UCSD-AML1 (cell line): Measurements from ENCODE around the gene USP3.

Experiments used
- DNase-seq: peaks from one replicate; lab custom pipeline; 2025; ENCODE audit not compliant: unreplicated experiment; lab: John Stamatoyannopoulos, UW

Gene USP3

DNA sequence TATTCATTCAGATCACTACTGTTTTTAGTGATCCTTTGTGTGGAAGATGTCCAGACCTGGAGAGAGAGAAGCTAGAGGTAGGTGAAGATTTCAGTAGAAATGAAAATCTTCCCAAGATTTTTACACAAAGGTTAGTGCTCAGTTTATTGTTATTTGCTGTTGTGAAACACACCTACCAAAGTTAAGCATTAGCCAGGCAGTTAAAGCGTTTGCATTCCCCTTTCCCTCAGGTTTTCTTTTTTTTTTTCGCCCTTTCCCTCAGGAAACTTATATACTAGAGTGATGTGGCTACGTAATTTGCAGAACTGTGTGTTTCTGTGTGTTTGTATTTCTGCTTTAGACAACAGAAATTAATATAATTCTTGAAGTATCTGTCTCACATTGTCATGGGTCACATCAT lies 34.5 kb downstream of the USP3 start:
- no peak for DNase-seq

DNA sequence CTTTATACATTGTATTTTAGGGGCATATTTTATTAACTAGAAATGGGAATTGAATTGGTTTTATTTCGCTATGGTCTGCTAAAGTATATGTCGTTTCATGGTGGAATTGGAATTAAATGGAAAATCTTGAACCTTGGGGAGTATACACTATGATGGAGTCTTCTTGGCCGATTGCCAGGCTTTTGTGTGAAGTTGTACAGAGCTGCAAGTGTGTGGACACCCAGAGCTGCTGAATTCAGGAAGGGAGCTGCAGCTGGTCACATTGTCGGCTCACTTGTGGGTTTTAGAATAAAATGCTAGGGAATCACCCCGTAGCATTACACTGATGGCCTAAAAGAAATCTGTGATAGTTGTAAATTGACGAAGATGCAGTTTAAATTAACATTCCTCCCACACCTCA lies 35.1 kb downstream of the USP3 start:
- no peak for DNase-seq

DNA sequence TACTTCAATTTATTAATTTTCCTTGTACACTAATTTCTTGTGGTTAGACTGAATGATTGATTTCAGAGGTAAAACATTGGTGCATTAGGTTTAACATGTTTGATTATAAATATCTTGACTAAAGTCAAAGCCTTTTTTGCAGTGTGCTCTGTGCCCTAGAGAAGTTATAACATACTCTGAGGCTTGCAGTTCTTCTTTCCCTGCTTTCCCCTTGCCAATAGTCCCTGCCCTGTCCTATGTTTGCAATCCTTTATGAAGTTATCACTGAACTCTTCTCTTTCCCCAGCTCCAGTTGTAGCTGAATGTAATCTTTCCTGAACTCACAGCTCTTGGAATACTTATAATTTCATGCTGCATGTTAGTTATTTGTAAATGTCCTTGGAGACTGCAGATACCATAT lies 35.6 kb downstream of the USP3 start:
- no peak for DNase-seq

DNA sequence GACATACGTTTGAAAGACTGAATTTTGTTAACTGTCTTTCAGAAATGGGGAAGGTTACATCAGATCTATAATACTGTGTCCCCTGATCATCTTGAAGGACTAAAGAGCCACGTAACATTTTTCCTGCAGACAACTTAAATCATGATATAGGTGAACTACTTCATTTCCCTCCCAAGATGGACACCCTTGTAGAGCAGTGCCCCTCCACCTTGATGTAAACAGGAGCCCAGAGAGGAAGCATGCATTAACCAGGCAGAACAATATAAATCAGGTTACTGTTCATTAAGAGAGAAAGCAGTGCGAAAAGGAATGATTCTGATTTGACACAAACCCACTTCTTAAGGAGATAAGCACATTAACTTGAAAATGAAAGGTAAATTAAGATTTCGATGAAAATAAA lies 36.1 kb downstream of the USP3 start:
- no peak for DNase-seq

DNA sequence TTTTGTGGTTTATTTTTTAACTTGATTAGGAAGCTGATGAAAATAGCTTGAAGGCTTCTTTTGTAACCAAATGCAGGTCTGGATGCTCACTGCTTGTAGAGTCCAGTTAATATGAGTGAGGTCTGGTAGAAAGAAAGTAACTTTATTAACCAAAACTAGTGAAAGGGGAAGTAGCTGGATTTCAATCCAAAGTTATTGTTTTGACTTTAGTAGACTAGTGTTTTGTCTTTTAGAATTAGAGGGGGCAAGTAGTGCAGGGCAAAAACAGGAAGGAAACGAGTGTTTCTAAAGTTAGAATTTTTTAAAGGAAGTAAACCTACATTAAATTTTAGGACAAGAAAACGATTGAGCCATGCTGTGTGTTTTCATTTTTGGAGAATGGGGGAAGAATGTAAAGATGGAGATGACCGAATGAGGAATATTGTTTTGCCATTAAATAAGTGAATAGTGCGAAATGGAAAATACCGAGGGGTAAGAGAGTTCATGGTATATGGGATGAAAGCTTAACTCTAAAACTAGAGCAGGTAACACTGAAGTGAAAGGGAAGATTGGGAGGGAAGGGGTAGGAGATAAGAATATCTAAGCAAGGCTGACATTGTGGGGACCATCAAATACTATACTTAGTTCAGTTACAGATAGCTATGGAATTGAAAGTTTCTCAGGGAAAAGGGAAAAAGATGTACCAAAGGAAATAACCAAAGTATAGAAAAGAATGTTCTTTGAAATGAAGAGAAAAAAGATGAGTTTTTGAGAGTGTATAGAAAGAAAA lies 40.0 kb downstream of the USP3 start:
- no peak for DNase-seq

DNA sequence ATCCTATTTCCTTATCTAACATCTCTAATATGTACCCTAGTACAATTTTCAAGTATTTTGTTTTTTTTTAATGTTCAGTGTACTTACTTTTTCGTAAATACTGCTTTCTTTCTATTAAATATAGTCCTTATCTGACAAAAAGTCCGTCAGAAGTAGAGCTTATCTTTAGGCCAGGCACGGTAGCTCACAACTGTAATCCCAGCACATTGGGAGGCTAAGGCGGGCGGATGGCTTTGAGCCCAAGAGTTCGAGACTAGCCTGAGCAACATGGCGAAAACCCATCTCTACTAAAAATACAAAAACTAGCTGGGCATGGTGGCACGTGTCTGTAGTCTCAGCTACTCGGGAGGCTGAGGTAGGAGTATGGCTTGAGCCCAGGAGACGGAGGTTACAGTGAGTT lies 41.1 kb downstream of the USP3 start:
- DNase-seq = no peak

DNA sequence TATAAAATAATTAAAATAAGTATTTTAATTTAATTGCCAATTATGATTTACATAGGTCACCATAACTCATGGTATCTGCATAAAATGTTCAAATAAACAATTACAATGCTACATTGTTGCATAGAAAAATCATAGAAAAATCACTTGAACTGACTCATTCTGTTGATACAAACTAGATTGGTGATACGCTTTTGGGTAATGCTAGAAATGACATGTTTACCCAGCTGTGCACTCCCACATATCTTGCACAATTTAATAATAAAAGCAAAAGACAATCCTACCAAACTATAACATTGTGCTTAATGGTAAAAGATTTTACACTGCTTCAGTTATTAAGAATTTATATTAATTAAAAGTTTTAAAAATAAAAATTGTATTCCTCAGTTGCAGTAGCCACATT lies 47.0 kb downstream of the USP3 start:
- no peak for DNase-seq

DNA sequence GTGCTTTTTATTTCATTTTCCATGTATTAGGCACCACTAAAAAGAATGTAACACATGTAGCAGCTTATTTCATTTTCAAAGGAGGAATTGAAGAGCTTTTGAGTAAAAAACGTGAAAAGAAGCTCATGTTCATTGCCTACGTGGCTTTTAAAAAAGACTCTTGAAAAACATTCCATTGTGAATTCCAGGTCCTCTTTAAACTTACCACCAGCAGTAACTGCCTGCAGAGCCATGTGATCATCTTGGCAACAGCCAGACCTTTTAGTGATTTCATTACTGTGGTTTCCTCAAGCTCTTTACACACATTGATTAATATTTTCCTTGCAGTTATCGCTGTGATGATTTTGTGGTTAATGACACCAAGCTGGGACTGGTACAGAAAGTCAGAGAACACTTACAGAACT lies 49.0 kb downstream of the USP3 start:
- DNase-seq = no peak

DNA sequence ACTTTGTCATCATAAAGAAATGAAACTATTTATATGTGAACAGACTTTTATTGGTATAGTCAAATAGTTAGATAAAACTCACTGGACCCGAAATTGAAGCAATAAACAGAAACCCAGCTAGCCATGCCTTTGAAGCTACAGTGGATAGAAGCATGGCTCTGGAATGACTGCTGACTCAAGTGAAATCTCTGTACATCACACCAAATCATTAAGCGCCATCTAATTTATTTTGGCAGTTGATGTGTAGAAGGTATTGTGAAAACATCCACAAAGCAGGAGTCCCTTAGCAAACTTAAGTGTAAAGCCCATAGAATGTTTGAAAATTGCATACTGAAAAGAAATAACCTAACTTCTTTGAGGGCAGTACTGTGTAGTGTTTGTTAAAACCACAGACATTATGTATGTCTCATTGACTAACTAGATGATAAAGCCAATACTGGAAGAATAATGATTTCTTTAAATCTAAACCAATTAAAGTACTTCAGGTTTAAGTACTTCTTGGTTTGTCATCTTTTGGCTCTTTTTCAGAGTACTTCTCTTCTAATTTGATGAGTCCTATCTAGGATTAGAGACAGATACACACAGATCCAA lies 50.0 kb downstream of the USP3 start:
- DNase-seq = no peak

DNA sequence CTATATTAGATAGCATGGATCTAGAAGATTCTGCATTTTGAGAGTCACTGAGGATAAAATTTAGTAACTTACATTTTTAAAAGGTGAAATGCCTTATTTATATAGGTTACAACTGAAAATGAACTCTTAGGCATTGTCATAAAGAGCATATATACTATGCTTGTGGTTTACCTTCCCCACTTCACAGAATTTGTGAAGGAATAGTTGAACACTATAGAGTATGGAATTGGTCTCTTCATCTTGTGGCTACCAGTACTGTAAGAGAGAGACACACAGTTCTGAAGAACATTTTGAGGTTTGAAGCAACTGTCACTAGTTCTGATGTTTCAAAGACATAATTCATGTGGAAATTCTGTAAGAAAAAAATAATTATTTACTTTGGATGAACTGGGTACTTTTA lies 51.1 kb downstream of the USP3 start:
- no peak for DNase-seq

DNA sequence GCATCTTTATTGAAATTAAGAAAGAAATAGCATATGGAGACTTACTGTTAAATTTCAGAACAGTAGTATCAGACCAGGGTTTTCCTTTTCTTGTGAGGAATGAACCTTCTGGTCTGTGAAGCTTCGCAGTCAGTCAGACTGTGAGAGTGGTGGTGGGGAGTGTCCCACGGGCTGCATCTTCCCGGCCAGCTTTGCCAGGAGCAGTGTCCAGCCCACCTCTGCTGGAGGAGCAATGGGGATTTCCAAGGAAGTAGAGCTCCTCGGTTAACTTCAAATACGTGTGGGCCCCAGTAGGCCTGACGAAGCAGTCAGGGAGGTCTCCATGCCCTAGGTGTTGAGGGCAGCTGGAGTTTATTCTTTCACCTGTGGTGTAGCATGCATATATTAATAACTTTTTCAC lies 51.9 kb downstream of the USP3 start:
- DNase-seq = no peak

DNA sequence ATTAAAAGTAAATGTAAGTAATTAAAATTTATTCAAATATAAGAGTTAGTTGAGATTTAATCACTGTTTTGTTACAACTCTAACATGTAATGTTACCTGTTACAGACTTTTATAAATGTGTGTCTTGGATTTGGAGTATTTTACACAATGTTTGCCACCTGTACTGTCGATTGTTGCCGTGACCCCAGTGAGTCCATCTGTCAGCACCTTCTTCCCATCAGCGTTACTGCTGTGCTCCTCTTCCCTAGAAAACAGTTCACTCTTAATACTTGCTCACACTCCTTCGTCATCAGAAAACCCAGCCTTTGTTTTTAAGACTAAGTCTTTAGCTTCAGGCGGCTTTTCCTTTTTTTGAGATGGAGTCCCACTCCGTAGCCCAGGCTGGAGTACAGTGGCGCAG lies 52.3 kb downstream of the USP3 start:
- DNase-seq = no peak

DNA sequence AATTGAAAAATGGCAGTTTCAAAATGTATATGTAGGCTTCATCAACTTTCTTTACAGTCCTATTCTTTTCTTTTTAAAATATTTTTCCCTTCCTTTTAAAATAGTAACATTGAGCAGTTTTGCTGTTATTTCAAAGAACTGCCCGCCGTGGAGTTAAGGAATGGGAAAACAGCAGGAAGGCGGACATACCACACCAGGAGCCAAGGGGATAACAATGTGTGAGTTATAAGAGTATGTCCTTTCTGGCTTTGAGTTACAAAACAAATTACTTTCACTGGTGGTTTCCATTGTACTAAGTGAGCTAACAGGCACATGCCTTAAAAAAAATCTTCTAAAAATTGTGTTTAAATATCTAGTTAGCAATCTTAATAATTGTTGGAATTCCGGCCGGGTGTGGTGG lies 55.4 kb downstream of the USP3 start:
- DNase-seq = no peak

DNA sequence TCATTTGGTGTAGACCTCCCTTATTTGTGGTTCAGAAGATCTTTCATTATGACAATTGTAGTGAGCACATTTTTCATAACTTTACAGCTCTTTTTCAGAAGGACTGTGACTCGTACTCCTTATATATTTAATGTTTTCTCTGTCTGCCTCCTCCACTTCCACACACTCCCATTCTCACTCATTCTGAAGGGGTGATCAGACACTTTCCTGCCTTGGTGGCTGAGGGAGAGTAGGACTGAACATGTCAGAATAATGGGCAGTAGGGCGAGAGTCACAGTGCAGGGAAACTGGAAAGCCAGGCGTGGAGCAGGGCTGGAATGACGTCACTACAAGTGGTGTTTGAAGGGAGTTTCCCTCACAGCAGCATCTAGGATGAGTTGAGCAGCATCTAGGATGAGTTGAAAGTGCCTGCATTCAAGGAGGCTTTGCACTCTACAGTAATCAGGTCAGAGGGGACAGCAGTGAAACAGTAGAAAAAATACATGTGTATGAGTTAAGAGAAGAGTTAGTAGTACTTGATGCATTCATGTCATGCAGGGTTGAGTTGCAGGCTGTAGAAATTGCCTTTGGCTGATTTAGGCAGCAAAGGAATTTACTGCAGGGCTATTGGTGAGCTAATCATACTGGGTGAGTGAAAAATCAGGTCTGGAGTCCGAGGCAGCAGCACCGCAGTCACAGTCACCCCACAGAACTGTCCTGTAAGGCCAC lies 56.5 kb downstream of the USP3 start:
- no peak for DNase-seq

DNA sequence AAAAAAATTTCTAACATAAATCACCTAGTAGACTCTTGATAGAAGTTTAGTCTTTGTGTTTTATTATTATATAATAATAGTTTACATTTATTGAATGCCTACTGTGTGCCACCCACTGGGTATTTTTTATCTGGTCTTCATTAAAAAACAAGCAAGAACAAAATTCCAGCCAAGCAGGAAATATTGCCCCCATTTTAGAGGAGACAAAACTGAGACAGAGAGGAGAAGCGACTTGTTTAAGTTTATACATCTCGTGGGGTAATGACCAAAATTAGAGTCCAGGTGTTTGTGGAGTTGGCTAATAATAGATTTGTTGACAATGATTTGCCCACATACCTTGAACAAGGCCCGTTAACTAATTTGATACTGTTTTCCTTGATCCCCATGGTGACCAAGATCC lies 59.7 kb downstream of the USP3 start:
- DNase-seq = no peak

DNA sequence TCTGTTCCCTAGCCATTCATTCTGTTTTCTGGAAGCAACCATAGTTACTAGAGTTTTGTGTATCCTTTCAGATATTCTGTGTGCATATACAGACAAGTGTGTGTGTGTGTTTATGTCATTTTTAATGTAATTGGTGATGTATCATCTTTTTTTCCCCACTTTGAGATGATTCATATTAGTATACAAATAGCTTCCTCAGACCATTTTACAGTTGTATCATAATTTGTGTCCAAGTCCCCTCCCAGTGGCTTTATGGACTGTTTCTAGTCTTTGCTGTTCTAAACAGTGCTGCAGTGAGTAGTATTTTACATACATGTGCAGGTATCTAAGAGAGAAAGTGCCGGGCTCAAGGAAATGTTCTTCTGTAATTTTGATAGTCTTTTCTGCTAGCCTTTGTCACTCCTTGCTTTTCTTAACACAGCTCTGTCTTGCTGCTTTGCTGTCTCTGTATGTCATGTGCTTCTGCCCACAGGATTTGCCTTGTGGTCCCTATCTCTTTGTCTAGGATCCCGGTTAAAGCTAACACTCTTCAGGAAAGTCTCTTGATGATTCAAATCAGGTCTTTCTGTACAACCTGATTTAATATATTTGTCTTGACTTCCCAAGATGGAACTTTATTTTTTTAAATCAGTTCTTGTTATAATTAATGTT lies 61.3 kb downstream of the USP3 start:
- DNase-seq = no peak

DNA sequence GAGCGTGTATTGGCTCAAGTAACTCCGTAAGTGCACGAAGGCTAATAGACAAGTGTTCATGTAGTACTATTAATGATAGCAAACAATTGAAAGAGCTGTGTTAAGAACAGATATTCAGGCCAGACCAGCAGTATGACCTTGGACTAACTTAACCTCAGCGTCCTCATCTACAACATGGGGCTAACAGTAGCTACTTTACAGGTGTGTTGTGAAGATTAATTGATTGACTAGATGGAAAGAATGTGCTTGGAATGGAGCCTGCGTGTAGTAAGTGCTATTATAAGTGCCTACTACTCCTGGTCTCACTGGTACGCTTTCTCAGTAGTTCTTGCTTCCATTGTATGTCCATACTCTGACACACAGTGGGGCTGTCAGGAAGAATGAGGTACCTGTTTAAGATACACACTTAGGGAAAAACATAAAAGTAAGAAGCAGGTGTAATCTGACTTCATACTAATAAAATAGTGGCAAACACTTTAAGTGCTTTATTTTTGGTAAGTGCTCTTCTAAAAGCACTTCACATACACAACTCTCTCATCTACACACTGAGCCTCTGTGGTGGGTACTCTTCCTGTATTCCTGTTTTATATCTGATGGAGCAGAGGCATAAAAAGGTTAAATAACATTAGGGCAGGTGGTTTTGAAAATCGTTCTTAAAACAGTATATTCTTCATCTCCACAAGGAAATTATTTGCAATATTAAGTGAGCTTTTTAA lies 68.5 kb downstream of the USP3 start:
- no peak for DNase-seq

DNA sequence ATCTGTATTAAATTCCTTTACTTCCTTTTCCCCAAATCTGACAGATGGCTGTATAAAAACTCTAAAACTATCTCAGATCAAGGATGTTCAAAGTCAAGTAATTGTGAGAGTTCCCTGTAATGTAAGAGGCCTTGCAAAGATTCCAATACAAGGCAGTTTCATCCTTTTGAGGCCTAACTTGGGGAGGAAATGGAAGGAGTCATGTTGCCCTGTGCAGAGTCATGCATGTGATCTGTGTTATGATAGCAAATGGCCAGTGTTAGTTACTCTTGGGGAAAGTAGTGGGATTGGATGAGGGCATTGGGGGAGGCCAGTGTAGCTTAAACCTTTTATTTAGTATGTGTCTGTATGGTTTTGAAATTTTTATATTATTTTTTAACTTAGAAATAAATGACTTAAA lies 69.1 kb downstream of the USP3 start:
- no peak for DNase-seq

DNA sequence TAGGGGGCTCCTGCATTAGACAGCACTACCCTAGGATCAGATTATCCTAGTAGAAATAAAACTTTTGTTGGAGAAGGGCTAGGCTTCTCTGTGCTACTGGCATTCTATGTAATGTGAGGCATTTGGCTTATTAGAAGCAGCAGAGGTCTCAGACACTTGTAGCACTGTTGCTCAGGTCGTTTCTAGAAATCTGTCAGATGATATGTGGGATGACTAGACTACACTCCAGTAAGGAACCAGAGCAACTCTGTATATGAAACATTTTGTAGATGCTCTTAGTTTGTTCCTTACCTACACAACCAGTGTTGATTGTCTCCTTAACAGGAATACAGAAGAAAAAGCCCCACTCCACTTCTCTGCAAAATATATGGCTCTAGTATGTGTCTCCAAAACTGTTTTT lies 70.9 kb downstream of the USP3 start:
- no peak for DNase-seq

DNA sequence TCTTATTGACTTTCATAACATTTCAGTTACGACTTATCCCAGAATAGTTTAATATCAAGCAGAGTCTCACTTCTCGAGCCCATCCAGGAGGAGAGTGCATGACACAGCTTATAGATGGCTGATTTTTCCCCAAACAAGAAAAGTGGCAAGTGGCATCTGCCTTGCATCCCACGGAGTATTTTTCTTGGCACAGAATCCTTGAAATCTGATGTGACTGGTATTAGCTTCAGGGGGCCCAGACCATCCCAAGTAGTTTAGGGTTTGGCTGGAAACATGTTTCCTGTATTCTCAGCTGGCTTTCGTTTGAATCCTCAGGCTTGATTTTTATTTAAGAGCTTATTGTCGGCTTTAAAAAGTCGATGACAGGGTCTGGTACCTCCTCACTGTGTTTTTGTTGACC lies 72.0 kb downstream of the USP3 start:
- no peak for DNase-seq

DNA sequence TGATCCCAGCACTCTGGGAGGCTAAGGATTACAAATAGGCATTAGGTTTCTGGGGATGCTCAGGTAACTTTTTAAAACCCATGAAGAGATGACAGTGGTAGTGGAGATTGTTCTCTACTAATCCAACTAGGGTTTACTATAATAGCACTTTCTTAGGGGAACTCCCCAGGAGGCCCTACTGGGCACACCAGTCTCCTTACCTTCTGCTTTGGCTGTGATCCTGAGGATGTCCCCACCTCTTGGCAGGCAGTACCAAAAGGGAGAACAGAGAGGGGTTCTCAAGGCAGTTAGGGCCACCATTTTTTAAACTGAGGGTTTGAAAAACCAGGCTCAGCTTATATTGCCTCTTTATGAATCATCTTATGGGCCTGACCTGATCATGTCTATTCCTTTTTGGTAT lies 77.8 kb downstream of the USP3 start:
- DNase-seq = no peak
